ENCODE data around the gene PPP1R8. TPM values are rescaled to one million over a fixed set of nuclear protein-coding genes. Genes with fewer than 3 reads are reported as not detected.
"Not testable (repeated sequence)": the region's sequence is repeated elsewhere in the genome, so short reads cannot be mapped to it uniquely, and the experiment has no call there.

The PPP1R8 gene
- total RNA-seq, 2 donors from 2014 or later: 41.0 to 57.9 TPM

DNA sequence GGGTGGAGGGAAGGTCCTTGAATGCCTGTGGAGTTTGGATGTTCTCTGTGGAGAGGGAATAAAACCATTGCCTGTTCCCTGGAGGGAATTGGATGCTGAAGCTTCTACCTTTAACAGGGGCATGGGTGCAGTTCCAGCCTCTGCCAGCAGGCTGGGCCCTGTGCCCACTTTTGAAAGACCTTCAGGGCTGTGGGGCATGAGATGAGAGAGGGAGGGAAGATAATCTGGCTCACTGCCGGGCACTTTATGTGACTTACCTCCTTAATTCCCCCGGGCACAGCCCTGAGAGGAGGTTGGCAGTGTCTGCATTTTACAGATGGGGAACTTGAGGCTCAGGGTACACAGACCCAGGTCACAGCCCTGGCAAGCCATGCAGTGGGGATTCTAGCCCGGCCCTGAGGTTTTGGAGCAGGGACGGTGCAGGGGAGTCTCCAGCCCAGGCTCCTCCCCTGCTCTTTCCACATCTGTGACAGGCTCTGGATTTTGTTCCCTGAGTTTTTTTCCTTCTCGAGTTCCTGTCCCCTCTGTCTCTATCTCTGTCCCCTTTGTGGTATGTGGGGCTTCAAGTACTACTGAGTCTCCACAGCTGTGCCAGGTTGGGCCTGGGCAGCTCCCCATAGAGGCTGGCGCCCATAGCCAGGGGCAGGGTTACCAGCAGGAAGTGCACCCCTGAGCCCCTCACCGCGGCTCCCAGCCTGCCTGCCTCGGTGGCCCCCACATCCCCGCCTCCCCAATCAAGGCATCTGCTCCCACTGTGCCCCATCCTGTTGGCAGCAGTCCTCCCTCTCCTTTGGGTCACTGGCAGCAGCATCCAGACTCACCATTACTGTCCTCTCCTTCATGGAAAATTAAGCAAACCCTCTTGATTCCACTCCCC is 27.7 kb downstream of the PPP1R8 start:
- peak; percentile 98 for ATAC-seq (replicated peaks)
- no peaks in the 10 kb centered on the region for H3K36me3 Mint-ChIP-seq (ENCODE audit: low read depth)
- no peak overlapping the region for H3K4me3 Mint-ChIP-seq
- peak overlapping the region; percentile 52 for H3K27ac Mint-ChIP-seq
- no peaks in the 10 kb centered on the region for H3K9me3 Mint-ChIP-seq
- peaks cover 10% of the 10 kb centered on the region for H3K4me1 Mint-ChIP-seq
- H3K27me3 Mint-ChIP-seq: no peaks in the 10 kb centered on the region

DNA sequence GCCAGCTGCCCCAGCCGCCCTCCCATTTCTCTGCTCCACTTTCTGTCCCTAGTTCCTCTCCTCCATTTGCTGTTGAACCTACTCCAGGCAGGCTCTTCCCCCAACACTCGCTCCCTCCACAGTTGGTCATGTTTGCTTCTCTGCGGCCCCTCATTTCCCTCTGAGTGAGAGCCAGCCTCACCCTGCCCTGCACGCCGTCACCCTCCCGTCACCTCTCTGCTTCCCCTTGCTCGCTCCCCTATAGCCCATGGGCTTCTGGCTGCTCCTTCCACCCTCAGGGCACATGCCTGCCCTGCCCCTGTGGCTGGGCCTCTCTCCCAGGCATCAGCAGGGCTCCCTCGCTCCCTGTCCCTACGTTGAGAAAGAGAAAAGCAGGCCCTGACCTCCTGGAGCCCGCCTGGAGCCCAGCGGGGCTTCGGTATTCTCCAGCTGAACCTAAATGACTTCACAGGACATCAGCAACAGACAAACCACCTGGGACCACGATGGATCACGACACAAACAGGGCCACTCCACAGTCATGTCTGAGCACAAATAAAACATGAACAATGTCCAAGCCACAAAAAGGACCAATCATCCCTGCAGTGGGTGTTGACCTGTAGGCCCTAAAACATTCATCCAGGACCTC is 28.5 kb downstream of the PPP1R8 start:
- Mint-ChIP-seq H3K27me3 (no peaks in the 10 kb centered on the region), H3K9me3 (no peaks in the 10 kb centered on the region), H3K27ac (peak overlapping the region; percentile 52), H3K36me3 (ENCODE audit: low read depth) (no peaks in the 10 kb centered on the region), H3K4me3 (no peak overlapping the region), H3K4me1 (peaks cover 14% of the 10 kb centered on the region)
- no peak for ATAC-seq (replicated peaks)

DNA sequence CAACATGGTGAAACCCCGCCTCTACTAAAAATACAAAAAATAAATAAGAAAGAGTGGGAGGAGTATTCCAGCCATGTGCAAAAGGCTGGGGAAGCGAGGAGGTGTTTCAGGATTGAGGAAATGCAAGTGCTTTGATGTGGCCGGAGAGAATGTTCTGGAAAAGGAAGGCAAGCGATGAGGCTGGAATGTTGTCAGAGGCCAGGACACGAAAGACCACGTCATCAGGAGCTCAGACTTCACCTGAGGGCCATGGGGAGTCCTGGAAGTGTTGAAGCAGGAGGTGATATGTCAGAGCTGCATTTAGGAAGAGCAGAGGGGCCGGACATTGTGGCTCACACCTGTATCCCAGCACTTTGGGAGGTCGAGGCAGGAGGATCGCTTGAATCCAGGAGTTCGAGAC is 30.9 kb downstream of the PPP1R8 start:
- H3K27ac Mint-ChIP-seq: peak overlapping the region; percentile 5
- H3K36me3 Mint-ChIP-seq (ENCODE audit: low read depth): no peaks in the 10 kb centered on the region
- no peak for ATAC-seq (replicated peaks)
- H3K4me3 Mint-ChIP-seq: no peak overlapping the region
- H3K27me3 Mint-ChIP-seq: no peaks in the 10 kb centered on the region
- no peaks in the 10 kb centered on the region for H3K9me3 Mint-ChIP-seq
- H3K4me1 Mint-ChIP-seq: peaks cover 17% of the 10 kb centered on the region

DNA sequence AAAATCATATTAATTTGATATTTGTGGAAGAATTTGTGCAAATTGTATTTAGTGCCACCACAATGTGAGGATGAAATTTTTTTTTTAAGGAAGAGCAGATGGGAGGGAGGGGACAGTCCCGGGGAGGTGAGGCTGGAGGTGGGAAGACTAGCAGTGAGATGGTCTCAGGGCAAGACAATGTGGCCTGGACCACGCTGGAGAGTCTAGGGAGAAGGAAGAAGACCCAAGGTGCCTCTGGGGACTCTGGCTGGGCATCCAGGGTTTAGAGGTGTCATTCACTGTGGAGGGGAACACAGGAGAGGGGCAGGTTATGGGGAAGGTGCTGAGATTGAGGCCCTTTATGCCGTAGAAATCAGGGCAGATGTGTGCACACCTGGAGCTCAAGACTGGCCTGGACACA is 31.4 kb downstream of the PPP1R8 start:
- H3K9me3 Mint-ChIP-seq: no peaks in the 10 kb centered on the region
- H3K27me3 Mint-ChIP-seq: no peaks in the 10 kb centered on the region
- no peak overlapping the region for H3K4me3 Mint-ChIP-seq
- H3K36me3 Mint-ChIP-seq (ENCODE audit: low read depth): no peaks in the 10 kb centered on the region
- ATAC-seq (replicated peaks): no peak
- peak overlapping the region; percentile 5 for H3K27ac Mint-ChIP-seq
- peaks cover 17% of the 10 kb centered on the region for H3K4me1 Mint-ChIP-seq

DNA sequence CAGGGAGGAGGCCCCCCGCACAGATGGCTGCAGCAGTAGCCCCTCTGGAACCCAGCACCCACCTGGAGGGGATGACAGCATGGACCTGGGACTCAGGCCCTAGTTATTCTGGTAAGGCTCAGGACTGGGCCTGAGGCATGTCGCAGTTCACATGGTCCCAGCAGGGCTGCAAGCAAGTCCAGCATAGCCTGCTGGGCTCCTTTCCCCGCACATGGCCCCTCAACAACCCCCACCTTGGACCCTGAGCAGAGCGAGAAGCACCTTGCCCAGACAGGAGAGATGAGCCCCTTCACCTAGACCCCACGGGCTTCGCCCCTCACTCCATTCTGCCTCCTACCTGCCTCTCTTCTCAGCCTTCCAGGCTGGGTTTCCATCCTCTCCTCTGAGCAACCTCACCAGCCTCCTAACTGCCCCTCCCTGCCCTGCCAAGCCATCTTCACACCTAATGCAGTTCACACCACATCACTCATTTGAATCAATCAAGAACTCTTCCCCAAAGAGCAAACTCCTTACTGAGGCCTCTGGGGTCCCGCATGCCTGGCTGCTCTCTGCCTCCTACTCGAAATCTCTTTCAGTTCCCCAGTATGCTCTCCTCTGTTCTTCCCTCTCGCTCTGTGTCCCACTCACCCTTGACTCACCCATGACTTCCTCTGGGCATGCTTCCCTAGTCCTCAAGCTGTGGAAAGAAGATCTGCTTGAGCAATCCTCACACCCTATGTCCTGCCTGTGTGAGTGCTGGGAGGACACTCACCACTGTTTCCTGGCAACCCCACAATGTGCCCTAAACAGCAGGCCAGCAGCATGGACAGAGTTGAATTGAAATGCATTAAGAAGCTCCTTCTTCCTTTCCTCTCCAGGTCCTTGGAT is 32.3 kb downstream of the PPP1R8 start:
- peak; percentile 46 for ATAC-seq (replicated peaks)

DNA sequence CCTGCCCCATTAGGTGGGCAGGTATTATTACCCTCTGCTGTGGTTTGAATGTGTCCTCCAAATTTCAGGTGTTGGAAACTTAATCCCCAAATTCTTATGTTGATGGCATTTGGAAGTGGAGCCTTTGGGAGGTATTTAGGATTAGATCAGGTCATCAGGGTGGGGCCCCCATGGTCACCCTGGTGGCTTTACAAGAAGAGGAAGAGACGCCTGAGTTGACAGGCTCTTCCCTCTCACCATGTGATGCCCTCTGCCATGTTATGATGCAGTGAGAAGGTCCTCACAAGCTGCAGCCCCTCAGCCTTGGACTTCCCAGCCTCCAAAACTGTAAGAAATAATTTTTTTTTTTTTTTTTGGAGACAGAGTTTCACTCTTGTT is 32.9 kb downstream of the PPP1R8 start:
- Mint-ChIP-seq H3K27me3 (no peaks in the 10 kb centered on the region), H3K4me1 (peaks cover 17% of the 10 kb centered on the region), H3K36me3 (ENCODE audit: low read depth) (no peaks in the 10 kb centered on the region), H3K9me3 (no peaks in the 10 kb centered on the region), H3K27ac (peak overlapping the region; percentile 85), H3K4me3 (peak overlapping the region; percentile 69)
- no peak for ATAC-seq (replicated peaks)

More for the DNA sequence above, 32.3 kb downstream of the PPP1R8 start:
- Mint-ChIP-seq H3K27ac (peak overlapping the region; percentile 58), H3K9me3 (no peaks in the 10 kb centered on the region), H3K27me3 (no peaks in the 10 kb centered on the region), H3K36me3 (ENCODE audit: low read depth) (no peaks in the 10 kb centered on the region), H3K4me3 (peak overlapping the region; percentile 27), H3K4me1 (peaks cover 17% of the 10 kb centered on the region)

DNA sequence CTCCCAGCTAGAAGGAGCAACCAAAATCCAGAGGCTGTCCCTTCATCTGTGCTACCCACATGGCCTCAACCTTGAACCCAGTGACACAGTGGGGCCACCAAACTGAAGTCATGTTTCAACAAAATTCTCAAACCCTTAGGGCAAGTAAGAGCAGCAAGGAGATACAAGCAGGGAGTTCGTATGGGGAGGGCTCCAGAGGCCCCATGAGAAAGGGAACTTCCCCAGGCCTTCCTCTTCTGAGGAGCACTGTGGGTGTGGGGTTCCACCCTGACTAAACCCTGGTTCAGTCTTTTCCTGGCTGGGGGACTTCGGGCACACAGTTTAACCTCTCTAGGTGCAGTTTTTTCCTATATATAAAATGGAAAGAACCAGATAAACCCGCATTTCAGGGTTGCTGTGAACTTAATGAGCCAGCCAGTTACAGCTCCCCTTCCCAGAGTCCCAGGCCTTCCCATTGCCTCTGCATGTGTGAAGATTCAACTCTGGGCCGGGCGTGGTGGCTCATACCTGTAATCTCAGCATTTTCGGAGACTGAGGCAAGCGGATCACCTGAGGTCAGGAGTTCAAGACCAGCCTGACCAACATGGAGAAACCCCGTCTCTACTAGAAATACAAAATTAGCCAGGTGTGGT is 33.8 kb downstream of the PPP1R8 start:
- Mint-ChIP-seq H3K27me3 (no peaks in the 10 kb centered on the region), H3K4me1 (peaks cover 19% of the 10 kb centered on the region), H3K27ac (peak overlapping the region; percentile 85), H3K36me3 (ENCODE audit: low read depth) (no peaks in the 10 kb centered on the region), H3K9me3 (no peaks in the 10 kb centered on the region), H3K4me3 (peak overlapping the region; percentile 69)
- ATAC-seq (replicated peaks): peak; percentile 78

DNA sequence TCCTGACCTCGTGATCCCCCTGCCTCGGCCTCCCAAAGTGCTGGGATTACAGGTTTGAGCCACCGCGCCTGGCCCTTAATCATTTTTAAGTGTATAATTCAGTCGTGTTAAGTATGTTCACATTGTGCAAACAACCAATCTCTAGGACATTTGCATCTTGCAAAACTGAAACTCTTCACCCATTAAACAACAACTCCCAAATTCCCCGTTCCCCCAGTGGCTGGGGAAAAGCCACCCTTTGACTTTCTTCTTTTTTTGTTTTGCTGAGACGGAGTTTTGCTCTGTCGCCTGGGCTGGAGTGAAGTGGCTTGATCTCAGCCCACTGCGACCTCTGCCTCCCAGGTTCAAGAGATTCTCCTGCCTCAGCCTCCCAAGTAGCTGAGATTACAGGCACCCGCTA is 35.2 kb downstream of the PPP1R8 start:
- Mint-ChIP-seq H3K27me3 (no peaks in the 10 kb centered on the region), H3K27ac (peak overlapping the region; percentile 62), H3K36me3 (ENCODE audit: low read depth) (no peaks in the 10 kb centered on the region), H3K4me3 (no peak overlapping the region), H3K9me3 (no peaks in the 10 kb centered on the region), H3K4me1 (peaks cover 24% of the 10 kb centered on the region)
- no peak for ATAC-seq (replicated peaks)

DNA sequence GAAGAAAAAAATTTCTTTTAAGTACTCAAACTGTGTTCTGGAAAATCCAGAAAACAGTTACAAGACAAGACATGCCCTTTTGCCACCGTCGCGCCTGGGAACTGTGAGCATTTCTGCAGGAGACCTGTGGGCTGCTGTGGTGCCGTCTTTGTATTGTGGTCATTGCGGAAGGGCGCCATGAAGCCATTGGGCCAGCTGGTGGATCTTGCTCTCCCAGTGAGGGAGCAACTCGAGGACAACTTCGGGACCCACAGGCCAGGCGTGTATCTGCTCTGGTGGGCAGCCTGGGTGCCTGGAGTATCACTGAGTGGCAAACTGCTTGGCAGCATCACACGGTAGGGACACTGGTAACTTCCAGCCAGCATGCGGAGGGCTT is 38.0 kb downstream of the PPP1R8 start:
- peak overlapping the region; percentile 86 for H3K4me3 Mint-ChIP-seq
- peaks cover 10% of the 10 kb centered on the region for H3K36me3 Mint-ChIP-seq (ENCODE audit: low read depth)
- H3K27me3 Mint-ChIP-seq: no peaks in the 10 kb centered on the region
- H3K4me1 Mint-ChIP-seq: peaks cover 16% of the 10 kb centered on the region
- peak overlapping the region; percentile 94 for H3K27ac Mint-ChIP-seq
- H3K9me3 Mint-ChIP-seq: no peaks in the 10 kb centered on the region
- no peak for ATAC-seq (replicated peaks)

DNA sequence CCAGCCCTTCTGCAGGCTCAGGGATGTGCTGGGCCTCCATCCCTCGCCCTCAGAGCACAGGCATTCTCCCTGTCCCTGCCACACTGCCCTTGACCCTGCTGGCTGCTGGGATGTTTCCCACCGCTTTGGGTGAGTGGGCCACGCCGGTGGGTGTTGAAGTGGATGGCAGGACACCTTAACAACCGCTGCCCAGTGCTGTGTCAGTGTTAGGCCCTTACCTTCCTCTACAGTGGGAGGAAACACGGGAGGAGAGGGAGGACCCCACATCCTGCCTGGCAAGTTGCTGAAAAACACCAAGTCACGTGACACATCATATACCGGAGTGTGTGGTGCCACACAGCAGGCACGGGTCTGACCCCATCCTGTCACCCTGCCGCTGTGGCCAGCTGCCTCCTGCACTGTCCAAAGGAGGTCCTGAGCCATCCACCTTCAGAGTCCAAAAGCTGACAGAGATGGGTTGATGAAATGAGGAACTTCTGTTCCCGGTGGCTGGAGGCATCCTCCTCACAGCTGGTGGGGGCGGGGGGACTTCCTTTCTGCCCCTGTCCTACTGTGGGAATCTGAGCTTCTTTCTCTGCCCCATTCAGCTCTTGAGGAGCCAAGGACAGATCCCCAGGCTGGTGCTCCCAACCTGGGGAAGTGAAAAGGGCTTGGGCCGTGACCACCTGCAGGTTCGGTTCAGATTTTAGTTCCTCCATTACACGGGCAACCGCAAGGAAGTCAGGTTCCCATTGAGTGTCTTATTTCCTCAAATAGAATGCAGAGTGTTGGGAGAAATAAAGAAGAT is 38.5 kb downstream of the PPP1R8 start:
- H3K27ac Mint-ChIP-seq: peak overlapping the region; percentile 94
- peak; percentile 68 for ATAC-seq (replicated peaks)
- H3K4me1 Mint-ChIP-seq: peaks cover 17% of the 10 kb centered on the region
- H3K36me3 Mint-ChIP-seq (ENCODE audit: low read depth): peaks cover 10% of the 10 kb centered on the region
- no peaks in the 10 kb centered on the region for H3K27me3 Mint-ChIP-seq
- H3K9me3 Mint-ChIP-seq: no peaks in the 10 kb centered on the region
- H3K4me3 Mint-ChIP-seq: peak overlapping the region; percentile 86

DNA sequence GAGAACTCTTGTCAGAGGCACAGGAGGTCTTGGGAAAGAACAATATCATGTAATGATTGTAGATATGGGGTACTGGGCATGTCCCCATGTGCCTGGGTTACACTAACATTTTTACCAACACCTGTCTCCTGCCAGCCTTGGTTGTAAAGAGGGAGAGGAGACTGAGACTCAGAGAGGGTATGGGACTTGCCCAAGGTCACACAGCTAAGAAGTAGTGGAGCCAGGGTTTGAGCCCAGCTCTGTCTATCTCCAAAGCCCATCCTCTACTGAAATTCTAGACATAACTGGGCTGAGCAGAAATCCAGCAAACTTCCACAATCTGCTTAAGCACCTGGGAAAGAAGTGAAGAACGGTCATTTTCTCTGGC is 39.1 kb downstream of the PPP1R8 start:
- H3K4me1 Mint-ChIP-seq: peaks cover 15% of the 10 kb centered on the region
- no peaks in the 10 kb centered on the region for H3K27me3 Mint-ChIP-seq
- peaks cover 10% of the 10 kb centered on the region for H3K36me3 Mint-ChIP-seq (ENCODE audit: low read depth)
- peak overlapping the region; percentile 86 for H3K4me3 Mint-ChIP-seq
- no peaks in the 10 kb centered on the region for H3K9me3 Mint-ChIP-seq
- ATAC-seq (replicated peaks): no peak
- peak overlapping the region; percentile 94 for H3K27ac Mint-ChIP-seq

DNA sequence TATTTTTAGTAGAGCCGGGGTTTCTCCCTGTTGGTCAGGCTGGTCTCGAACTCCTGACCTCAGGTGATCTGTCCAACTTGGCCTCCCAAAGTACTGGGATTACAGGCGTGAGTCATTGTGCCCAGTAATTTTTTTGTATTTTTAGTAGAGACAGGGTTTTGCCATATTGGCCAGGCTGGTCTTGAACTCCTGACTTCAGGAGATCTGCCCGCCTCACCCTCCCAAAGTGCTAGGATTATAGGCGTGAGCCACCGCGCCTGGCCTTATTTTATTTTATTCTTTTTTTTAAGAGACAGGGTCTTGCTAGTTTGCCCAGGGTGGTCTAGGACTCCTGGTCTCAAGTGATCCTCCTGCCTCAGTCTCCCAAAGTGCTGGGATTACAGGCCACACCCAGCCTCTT is 40.5 kb downstream of the PPP1R8 start:
- H3K9me3 Mint-ChIP-seq; H3K27ac Mint-ChIP-seq; H3K27me3 Mint-ChIP-seq; ATAC-seq (replicated peaks); H3K4me3 Mint-ChIP-seq: not testable (repeated sequence)
- Mint-ChIP-seq H3K36me3 (ENCODE audit: low read depth) (peaks cover 17% of the 10 kb centered on the region), H3K4me1 (peaks cover 15% of the 10 kb centered on the region)

DNA sequence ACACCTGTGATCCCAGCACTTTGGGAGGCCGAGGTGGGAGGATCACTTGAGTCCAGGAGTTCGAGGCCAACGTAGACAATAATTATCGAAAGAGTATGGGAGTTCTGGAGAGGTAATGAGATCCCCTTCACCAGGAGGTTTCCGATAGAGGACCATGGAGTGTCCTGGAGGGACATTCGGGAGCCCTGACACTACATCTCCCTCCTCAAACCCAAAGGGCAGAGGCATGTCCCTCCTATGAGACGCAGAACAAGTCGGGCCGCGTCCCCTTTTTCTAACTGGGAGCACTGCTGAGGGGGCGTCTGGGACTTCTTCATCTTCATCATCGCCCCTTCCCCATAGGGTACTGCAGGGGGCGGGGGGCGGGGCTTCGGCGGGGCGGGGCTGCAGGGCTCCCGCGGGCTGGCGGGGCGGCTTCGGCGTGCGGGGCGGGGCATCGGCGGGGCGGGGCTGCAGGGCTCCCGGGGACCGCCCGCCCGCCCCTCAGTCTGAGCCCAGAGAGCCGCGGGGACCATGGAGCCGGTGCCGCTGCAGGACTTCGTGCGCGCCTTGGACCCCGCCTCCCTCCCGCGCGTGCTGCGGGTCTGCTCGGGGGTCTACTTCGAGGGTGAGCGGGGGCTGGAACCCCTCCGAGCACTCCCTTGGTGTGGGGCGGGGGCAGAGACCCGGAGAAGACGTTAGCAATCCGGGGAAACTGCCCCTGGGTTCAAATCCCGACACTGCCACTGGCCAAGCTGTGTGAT is 41.6 kb downstream of the PPP1R8 start, which contains the start of gene THEMIS2:
THEMIS2 (plus strand) TSS at position 486 of the 743 bp plus-strand sequence; CDS start at position 514, 28 bp downstream.
- H3K27me3 Mint-ChIP-seq: no peaks in the 10 kb centered on the region
- H3K36me3 Mint-ChIP-seq (ENCODE audit: low read depth): peaks cover 25% of the 10 kb centered on the region
- peak; percentile 75 for ATAC-seq (replicated peaks)
- H3K27ac Mint-ChIP-seq: peak within 1 kb of the TSS; percentile 95
- peaks cover 19% of the 10 kb centered on the region for H3K4me1 Mint-ChIP-seq
- H3K9me3 Mint-ChIP-seq: no peaks in the 10 kb centered on the region
- H3K4me3 Mint-ChIP-seq: peak within 1 kb of the TSS; percentile 98

Data from activated T-helper 17 cell treated with anti-CD3 and anti-CD28 coated beads, Interleukin-2, amount 50 U/mL, for 72 hours (primary cell).